ENCODE results near the gene COPE.

Gene COPE

GRCh38 chr19:18893587-18894253 lies 25.5 kb downstream of the COPE start:
- DNase-seq = no peak

DNA sequence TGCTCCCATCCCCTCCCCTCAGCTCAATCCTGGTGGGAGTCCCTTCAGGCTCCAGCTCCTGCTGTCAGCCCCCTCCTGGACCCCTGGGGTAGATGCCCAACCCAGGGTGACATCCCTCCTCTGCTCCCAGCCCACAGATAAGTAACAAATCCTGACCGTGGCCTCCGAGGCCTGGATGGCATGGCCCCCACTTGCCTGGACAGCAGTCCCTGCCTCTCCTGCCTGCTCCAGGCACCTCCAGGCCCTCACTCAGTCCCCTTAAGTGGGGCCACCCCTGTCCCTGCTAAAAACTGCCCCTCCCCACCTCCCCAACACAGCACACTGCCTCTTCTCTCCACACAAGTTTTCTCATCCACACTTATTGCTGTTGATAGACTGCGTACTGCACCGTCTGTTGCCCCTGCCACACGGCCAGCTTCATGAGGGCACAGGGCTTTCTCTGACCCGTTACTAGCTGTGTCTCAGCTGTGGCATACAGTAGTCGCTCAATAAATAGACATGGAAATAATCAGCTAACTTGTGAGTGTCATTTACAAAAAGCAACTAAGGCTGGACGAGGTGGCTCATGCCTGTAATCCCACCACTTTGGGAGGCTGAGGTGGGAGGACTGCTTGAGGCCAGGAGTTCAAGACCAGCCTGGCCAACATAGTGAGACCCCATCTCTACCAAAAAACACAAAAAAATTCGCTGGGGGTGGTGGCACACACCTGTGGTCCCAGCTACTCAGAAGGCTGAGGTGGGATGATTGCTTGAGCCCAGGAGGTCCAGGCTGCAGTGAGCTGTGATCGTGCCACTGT lies 29.0 kb downstream of the COPE start:
- DNase-seq = no peak

GRCh38 chr19:18886972-18887371 lies 32.2 kb downstream of the COPE start:
- DNase-seq = no peak

DNA sequence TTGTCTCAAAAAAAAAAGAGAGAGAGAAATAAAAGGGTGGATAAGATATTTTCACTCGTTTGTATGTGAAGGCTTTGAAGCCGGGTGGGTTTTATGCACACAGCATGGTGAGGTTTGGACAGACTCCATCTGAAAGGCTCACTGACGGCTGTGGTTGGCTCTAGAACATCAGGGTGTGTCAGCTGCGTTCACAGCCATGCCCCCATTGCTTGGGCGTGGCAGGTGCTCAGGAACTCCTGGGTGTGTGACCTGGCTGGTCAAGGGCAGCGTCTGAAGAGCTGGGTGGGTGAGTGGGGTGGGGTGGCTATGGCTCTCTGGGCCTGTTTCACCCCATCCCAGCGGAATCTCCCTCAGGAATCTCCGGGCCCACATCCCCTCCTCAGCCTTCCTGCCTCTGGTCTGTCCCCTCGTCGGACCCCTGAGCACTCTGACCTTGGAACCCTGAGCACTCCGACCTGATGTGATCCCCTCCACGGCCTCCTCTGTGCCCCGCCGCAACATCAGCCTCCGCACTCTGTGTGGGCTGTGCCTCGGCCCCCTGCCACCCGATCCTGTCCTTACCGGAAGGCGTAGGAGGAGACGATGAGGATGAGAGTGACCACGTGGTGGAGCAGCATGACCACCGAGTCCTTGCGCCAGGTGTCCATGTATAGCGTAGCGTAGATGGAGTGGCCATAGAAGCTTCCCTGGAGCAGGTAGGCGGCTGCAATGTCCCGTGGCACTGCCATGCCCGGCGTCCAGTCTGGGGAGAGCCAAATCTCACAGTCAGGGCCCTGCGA lies 35.5 kb downstream of the COPE start:
- DNase-seq = no peak

DNA sequence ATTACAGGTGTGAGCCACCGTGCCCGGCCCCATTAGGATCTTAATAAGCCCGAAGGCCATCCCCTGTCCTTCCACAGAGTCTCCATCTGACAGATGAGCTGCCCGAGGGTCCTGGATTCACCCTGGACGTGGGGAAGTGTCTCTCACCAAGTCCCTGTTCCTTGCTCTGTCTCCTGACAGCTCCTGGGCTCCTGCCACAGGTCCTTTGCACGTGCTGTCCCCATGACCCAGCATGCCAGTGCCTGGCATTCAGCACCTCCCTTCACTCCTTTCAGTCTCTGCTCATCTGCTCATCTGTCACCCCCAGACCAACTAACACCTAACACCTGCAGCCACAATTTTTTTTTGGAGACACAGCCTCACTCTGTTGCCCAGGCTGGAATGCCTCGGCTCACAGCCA lies 37.7 kb downstream of the COPE start:
- no peak for DNase-seq

DNA sequence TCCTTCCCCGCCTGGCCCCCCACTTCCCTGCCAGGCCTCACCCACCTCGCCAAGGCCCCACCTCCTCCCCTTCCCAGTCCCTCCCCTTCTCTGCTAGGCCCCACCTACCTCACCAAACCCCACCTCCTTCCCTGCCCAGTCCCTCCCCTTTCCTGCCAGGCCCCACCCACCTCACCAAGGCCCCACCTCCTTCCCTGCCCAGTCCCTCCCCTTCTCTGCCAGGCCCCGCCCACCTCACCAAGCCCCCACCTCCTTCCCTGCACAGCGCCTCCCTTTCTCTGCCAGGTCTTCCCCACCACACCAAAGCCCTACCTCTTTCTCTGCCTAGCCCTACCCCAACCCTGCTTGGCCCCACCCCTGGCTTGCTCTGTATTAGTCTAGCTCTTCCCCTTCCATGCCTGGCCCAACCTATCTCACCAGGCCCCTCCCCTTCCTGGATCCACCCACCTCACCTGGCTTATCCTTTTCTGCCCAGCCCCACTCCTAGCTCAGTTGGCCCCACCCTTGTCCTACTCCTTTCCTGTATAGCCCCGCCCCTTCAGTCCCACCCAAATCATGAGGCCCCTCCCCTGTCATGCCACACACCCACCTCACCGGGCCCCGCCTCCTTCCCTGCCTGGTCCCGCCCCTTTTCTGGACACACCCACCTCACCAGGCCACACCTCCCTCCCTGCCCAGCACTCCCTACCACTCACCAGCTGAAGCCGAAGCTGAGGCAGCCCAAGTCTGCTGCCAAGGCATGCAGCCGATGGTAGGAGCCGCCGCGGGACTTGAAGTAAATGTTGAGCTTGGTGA lies 39.4 kb downstream of the COPE start:
- no peak for DNase-seq

DNA sequence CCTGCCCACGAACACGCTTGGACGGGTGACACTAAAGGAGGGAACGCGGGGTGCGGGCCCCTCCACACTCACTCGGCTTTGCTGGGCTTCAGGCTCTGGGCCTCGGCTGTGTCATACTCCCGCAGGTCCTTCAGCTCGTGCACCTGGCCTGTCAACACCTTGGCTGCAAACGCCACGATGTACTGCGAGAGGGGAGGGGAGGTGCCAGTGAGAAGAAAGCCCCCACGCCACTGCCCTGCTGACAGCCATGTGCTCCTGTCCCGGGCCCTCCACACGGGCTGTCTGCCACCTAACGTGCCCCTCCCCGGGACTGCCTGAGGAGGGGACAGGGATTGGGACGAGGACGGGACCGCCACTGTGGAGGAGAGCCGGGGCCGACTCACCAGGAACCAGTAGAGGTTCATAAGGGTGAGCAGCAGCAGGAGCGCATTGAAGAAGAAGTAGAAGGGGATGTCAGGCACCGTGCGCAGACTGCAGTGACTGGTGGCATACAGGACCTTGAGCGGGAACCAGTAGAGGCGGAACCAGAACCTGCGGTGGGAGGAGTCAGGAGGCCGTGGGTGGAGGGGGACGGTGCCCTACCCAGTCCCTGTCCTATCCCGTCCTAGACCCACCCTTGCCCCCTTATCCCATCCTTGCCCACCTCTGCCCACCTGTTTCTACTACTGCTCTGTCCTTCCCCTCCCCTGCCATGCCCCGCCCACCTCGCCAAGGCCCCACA lies 40.2 kb downstream of the COPE start:
- DNase-seq = no peak

DNA sequence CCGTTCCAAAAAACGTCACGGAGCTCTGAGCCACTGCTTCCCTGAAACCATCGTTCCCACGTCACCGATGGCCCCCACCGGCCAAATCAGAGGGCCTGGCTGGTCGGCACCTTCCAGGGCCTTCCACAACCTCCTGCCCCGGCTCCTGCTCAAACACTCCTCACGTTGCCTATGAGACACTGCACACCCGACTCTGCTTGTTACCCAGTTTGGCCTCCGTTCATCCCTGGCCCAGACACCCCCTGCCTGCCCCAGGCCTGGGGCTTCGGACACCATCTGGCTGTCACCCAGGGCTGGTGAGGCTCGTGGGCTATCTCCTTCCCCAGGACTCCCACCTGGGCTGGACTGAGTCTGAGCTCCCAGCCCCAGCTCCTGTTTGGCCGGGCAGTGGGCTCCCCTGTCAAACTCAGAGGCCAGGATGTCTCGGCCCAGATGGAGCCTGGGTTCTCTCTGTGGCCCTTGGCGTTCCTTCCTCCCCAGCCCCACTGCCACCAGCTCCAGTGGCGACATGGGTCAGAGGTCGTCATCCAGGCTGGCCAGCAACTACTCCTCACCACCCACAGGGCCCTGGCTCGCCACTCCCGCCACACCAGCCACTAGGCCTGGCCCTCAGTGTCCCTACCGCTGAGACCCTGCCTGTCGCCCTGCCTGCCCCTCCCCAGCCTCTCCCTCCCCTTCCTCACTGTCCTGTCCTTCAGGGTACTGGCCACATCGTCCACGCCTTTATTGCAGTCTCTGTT lies 41.0 kb downstream of the COPE start:
- no peak for DNase-seq

DNA sequence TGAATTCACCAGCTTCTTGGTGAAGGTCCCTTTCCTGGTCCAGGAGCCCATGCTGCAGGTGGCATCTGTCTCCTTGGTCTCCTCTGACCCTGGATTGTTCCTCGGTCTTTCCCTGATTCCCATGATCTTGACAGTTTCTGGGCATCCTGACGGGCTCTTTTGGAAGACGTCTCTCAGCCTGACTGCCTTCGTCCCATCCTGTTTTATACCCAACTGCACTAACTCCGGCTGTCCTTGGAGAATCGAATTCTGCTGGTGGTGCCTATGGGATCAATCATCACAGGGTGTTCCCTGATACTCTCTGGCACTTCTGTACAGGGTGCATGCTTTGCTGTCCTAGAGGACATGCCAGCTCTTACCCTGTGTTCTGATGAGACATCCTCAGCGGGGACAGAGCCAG lies 42.3 kb downstream of the COPE start:
- no peak for DNase-seq

- DNase-seq = no peak
Observed at GRCh38 chr19:18875726-18876125, 43.5 kb downstream of the COPE start.

- DNase-seq = no peak
Observed at GRCh38 chr19:18871543-18871942, 47.6 kb downstream of the COPE start.

- no peak for DNase-seq
Observed at GRCh38 chr19:18870531-18871172, 48.5 kb downstream of the COPE start.

- DNase-seq = no peak
Observed at GRCh38 chr19:18869781-18870530, 49.2 kb downstream of the COPE start.

GRCh38 chr19:18869023-18869618 lies 50.1 kb downstream of the COPE start:
- DNase-seq = no peak

DNA sequence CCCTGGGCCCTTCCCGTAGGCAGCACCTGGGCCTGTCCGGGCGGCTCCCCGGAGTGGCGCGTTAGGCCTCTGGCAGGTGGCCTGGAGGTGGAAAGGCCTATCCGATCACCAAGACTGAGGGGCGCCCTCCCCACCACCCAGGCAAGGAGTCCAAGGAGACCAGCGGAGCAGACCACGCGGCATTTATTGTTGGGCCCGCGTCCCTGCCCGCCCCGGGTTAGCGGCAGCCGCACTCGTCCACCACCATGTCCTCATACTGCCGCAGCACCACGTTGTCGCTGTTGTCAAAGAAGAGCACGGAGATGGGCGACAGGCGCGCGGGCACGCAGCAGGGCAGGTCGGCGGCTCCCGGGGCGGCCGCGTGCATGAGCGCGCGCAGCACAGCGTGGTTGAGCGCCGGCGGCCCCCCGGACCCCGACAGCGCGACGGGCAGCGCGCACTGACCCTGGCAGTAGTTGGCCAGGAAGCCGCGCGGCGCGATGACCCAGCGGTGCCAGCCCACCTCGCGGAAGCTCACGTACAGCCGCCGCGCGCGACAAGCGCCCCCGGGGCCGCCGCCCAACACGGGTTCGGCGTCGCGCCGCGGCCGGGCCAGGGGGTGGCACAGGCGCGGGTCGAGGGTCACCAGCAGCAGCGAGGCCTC lies 50.7 kb downstream of the COPE start:
- DNase-seq = no peak

DNA sequence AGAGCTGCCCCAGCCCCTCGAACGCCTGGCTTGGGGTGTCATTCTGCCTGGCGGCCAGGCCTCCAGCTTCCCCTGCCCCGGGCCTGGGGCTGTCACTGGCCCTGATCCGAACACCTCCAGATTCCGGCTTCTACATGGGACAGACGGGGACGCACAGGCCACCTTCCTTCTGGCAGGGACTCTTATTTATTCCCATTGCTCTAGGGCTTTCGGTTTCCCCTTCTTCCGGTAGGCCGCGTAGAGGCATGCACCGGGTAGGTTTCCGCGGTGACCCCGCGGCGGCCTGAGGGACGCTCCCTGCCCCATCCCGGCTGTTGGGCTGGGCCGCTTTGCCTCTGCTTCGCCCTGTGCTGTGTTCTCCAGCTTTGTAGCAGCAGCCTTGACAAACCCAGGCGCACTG lies 51.4 kb downstream of the COPE start:
- no peak for DNase-seq

DNA sequence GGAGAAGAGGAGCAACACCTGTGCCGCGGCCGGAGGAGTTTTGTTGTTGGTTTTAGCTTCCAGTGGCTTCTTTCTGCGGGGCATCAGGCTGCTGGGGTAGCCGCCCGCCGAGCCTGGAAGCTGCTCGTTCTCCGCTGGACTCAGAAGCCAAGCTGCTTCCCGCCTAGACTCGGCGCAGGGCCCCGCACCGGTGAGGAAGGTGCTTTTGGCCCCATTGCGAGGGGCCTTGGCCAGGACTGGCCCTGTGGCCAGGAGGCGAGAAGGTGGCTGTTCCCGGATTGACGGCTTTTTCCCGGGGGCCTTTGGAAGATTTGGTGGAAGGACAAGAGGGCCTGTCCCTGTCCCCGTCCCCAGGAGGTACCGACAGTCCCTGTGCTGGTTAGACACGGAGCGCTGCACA lies 52.0 kb downstream of the COPE start:
- DNase-seq = no peak

DNA sequence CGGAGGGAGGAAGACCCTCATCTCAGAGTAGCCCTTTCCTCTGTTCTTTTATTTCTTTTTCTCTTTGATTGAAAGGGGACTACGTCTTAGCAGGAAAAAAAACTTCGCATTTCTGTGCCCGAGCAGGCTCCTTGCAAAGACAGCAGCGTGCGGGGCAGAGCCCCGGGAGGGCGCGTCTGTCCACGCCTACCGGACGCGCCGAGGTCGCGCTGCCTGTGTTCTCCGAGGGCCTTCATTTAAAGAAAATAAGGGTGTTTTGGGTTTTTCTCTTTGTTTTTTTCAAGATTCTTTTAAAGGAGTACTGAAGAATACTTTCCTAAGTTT lies 52.4 kb downstream of the COPE start:
- no peak for DNase-seq

Data from activated CD4-positive, alpha-beta T cell treated with anti-CD3 and anti-CD28 coated beads for 4 hours (primary cell).